ENCODE measurements around the gene SLC29A3.

DNA sequence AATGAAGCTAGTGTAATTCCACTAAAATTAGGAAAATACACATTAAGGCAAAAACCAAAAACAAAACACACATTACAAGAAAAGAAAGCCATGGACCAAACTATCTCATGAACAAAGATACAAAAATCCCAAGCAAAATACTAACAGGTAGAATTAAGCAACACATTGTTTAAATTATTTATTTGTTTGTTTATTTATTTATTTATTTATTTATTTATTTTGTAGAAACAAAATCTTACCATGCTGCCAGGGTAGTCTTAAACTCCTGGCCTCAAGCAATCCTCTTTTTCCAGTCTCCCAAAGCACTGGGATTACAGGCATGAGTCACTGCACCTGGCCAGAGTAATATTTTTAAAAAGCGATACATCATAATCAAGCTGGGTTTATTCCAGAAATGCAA, 6.8 kb upstream of the SLC29A3 start:
- TF ChIP-seq, protein P1, sequence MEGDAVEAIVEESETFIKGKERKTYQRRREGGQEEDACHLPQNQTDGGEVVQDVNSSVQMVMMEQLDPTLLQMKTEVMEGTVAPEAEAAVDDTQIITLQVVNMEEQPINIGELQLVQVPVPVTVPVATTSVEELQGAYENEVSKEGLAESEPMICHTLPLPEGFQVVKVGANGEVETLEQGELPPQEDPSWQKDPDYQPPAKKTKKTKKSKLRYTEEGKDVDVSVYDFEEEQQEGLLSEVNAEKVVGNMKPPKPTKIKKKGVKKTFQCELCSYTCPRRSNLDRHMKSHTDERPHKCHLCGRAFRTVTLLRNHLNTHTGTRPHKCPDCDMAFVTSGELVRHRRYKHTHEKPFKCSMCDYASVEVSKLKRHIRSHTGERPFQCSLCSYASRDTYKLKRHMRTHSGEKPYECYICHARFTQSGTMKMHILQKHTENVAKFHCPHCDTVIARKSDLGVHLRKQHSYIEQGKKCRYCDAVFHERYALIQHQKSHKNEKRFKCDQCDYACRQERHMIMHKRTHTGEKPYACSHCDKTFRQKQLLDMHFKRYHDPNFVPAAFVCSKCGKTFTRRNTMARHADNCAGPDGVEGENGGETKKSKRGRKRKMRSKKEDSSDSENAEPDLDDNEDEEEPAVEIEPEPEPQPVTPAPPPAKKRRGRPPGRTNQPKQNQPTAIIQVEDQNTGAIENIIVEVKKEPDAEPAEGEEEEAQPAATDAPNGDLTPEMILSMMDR (IDR thresholded peaks at IDR 0.05) = no peak
- TF ChIP-seq POLR2AphosphoS5 (IDR thresholded peaks at IDR 0.05) = no peak
